Stomach (tissue), 9 donors: Measurements from ENCODE around the gene TFEC. TPM values are rescaled to one million over a fixed set of nuclear protein-coding genes. Genes with fewer than 3 reads are reported as not detected.

Experiments used
- DNase-seq, 2 donors: peaks; one replicate each; pipeline versions ENCODE4 v3.0.0 to v3.0.0-alpha.2; 2013 to 2019
- H3K27ac ChIP-seq, 5 donors: fragments of 200-600 bp in 4 of 5; sonication (generic) in 4 of 5; one replicate each; pipeline ENCODE4 v1.5.1; 2013 to 2019; ENCODE audit warnings: mild to moderate bottlenecking in 1 of 5, moderate library complexity in 1 of 5
- H3K27me3 ChIP-seq, 3 donors: fragments of 200-600 bp; sonication (generic); one replicate each; pipeline ENCODE4 v1.5.1; 2017 to 2019; ENCODE audit warnings: mixed run types in 1 of 3
- H3K36me3 ChIP-seq, 4 donors: fragments of 200-600 bp; sonication (generic); 1 replicate in 3 of 4; 2 replicates in 1 of 4; pipeline ENCODE4 v1.5.1; 2016 to 2019
- H3K4me1 ChIP-seq, 4 donors: fragments of 200-600 bp; sonication (generic); one replicate each; pipeline ENCODE4 v1.5.1; 2016 to 2019
- H3K4me3 ChIP-seq, 4 donors: fragments of 200-600 bp; sonication (generic) in 3 of 4; one replicate each; pipeline ENCODE4 v1.5.1; 2016 to 2019; ENCODE audit warnings: mild to moderate bottlenecking in 1 of 4
- H3K9me3 ChIP-seq, 4 donors: fragments of 200-600 bp; sonication (generic); one replicate each; pipeline ENCODE4 v1.5.1; 2016 to 2019
- EP300 ChIP-seq: sonication (generic); formaldehyde crosslinking; IDR thresholded peaks from one replicate; pipeline ENCODE4 v1.6.1; 2017; ENCODE audit warnings: antibody characterized with exemption
- POLR2A ChIP-seq, 4 donors: fragments of 450-650 bp; IDR thresholded peaks; one replicate each; pipeline ENCODE4 v1.6.1; 2016; ENCODE audit warnings: antibody characterized with exemption in 4 of 4, control low read depth in 2 of 4, mild to moderate bottlenecking in 1 of 4, moderate library complexity in 1 of 4
- POLR2AphosphoS5 ChIP-seq, 3 donors: sonication (generic); formaldehyde crosslinking; IDR thresholded peaks; one replicate each; pipeline ENCODE4 v1.6.1; 2016; ENCODE audit warnings: antibody characterized with exemption in 3 of 3
- WGBS, 5 donors: extraction: QIAGEN DNeasy Blood & Tissue Kit in 3 of 5; methylation state at CpG; one replicate each; pipeline versions ENCODE4 v1.1.5 to v1.1.7; 2013 to 2018; 5-methylcytosine and 5-hydroxymethylcytosine counted together
- intact Hi-C: fragments of 100-400 bp; cut with DNase I; formaldehyde crosslinking; loops from one replicate; pipeline ENCODE4 v1.15.1; 2023; ENCODE audit warnings: low total_unique reads
- polyA plus RNA-seq, 3 donors: library from polyadenylated mRNA; stranded (reverse); fragments of 200-250 nt; gene quantifications; one replicate each; pipeline ENCODE4 v1.2.3, GENCODE V29; 2013
- total RNA-seq, 5 donors: library from RNA; depleted of rRNA; stranded (reverse); fragments of >200 nt; gene quantifications; one replicate each; pipeline versions ENCODE4 v1.1.0 to v1.2.3, GENCODE V29; 2014 to 2016
- TF ChIP-seq, protein P1 (sequence below), 7 experiments: fragments of 450-650 bp in 4 of 7; fragments of 200-600 bp in 3 of 7; sonication (generic) in 3 of 7; IDR thresholded peaks; one replicate each; pipeline ENCODE4 v1.5.1; 2016 to 2019; ENCODE audit warnings: antibody characterized with exemption in 7 of 7, control low read depth in 2 of 7, mild to moderate bottlenecking in 1 of 7
- donor health status: healthy with polysubstance abuse.
- donor health status: Bipolar disorder and iron deficiency.
- donor health status: healthy.

The TFEC gene
- total and polyA plus RNA-seq, 8 donors = 0.25 to 28.4 (median 1.1) TPM

DNA sequence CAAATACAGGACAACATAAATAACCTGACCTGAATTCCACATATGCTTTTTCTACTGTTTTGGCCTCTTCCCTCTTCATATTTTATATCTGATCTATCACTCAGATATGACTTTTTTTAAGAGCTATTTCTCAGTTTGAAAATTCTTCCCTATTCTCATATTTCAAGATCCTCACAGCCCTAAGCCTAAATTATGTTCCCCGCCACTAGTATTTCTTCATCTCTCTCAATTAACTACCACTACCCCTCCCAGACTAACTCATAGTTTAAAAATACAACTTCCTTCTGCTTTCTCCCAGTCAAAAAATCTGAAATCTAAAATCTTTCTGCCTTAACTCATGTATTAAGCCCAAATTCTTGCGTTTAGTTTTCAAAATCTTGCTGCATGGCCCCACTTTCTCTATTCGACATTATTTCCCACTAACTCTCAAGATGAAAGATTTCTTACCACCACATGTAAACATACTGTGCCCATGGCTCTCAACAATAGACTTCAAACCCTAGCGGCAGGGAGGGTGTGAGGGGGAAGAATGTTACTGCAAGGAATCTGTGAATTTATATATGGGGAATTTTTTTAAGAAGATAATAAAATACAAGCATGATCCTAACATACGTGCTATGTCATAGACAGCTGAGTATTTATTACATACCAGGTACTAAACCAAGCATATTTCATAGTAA lies 64.6 kb downstream of the TFEC start:
- no peaks in the 10 kb centered on the region for H3K4me1 ChIP-seq
- no peak overlapping the region for H3K27ac ChIP-seq
- no peaks in the 10 kb centered on the region for H3K36me3 ChIP-seq
- intact Hi-C loops = no loop called here
- WGBS, 5 donors = 68 to 77% (median 69%) methylated on average over 5 of the region's 5 CpGs
- H3K4me3 ChIP-seq = no peak overlapping the region
- H3K9me3 ChIP-seq = no peaks in the 10 kb centered on the region
- TF ChIP-seq, protein P1, sequence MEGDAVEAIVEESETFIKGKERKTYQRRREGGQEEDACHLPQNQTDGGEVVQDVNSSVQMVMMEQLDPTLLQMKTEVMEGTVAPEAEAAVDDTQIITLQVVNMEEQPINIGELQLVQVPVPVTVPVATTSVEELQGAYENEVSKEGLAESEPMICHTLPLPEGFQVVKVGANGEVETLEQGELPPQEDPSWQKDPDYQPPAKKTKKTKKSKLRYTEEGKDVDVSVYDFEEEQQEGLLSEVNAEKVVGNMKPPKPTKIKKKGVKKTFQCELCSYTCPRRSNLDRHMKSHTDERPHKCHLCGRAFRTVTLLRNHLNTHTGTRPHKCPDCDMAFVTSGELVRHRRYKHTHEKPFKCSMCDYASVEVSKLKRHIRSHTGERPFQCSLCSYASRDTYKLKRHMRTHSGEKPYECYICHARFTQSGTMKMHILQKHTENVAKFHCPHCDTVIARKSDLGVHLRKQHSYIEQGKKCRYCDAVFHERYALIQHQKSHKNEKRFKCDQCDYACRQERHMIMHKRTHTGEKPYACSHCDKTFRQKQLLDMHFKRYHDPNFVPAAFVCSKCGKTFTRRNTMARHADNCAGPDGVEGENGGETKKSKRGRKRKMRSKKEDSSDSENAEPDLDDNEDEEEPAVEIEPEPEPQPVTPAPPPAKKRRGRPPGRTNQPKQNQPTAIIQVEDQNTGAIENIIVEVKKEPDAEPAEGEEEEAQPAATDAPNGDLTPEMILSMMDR (IDR thresholded peaks at IDR 0.05) = no peak
- TF ChIP-seq POLR2A (IDR thresholded peaks at IDR 0.05) = no peak
- no peak for TF ChIP-seq EP300
- no peak for TF ChIP-seq POLR2AphosphoS5 (IDR thresholded peaks at IDR 0.05)
- no peak for DNase-seq
- no peaks in the 10 kb centered on the region for H3K27me3 ChIP-seq

- Histone ChIP-seq H3K4me1 (no peaks in the 10 kb centered on the region), H3K27me3 (no peaks in the 10 kb centered on the region), H3K27ac (no peak overlapping the region), H3K9me3 (no peaks in the 10 kb centered on the region), H3K4me3 (no peak overlapping the region), H3K36me3 (no peaks in the 10 kb centered on the region)
- no peak for TF ChIP-seq POLR2A (IDR thresholded peaks at IDR 0.05)
- no peak for TF ChIP-seq EP300
- TF ChIP-seq POLR2AphosphoS5 (IDR thresholded peaks at IDR 0.05) = no peak
- TF ChIP-seq, protein P1 (IDR thresholded peaks at IDR 0.05) = no peak
- no peak for DNase-seq
- intact Hi-C loops = no loop called here
- 16 to 38% (median 23%) methylated on average over 1 of the region's 1 CpG for WGBS, 5 donors
Observed at GRCh38 chr7:115965236-115965635, 65.3 kb downstream of the TFEC start.

DNA sequence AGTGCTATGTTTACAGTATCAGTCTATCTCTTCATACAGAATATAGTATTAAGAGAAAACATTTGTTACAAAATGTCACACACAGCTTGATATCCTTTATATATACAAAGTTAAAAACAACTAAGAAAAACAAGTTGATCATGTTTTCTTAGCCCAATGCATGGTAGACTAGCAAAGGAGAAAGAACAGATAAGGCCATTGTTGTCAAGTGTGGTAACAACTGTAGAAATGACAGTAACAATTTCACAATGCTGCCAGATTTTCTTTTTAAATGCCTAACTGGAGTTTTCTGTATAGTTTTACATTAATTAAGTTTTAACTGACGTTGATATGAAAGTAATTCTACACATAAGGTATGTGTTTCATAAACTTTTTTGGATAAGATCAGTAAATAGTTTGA lies 65.8 kb downstream of the TFEC start:
- no peak overlapping the region for H3K4me3 ChIP-seq
- no peak overlapping the region for H3K27ac ChIP-seq
- no peak for DNase-seq
- intact Hi-C loops = no loop called here
- H3K36me3 ChIP-seq = no peaks in the 10 kb centered on the region
- no peaks in the 10 kb centered on the region for H3K27me3 ChIP-seq
- 20 to 57% (median 42%) methylated on average over 1 of the region's 1 CpG for WGBS, 5 donors
- TF ChIP-seq, protein P1 (IDR thresholded peaks at IDR 0.05) = no peak
- no peaks in the 10 kb centered on the region for H3K9me3 ChIP-seq
- no peaks in the 10 kb centered on the region for H3K4me1 ChIP-seq

- intact Hi-C loops = no loop called here
- Histone ChIP-seq H3K27me3 (no peaks in the 10 kb centered on the region), H3K4me3 (no peak overlapping the region), H3K36me3 (no peaks in the 10 kb centered on the region), H3K27ac (no peak overlapping the region), H3K4me1 (no peaks in the 10 kb centered on the region), H3K9me3 (no peaks in the 10 kb centered on the region)
- DNase-seq = no peak
- TF ChIP-seq POLR2A (IDR thresholded peaks at IDR 0.05) = no peak
- TF ChIP-seq EP300 = no peak
- TF ChIP-seq, protein P1 (IDR thresholded peaks at IDR 0.05) = no peak
- TF ChIP-seq POLR2AphosphoS5 (IDR thresholded peaks at IDR 0.05) = no peak
Observed at GRCh38 chr7:115962340-115962739, 68.2 kb downstream of the TFEC start.
